Activated T-helper 17 cell treated with anti-CD3 and anti-CD28 coated beads, Interleukin-2, amount 50 U/mL, for 72 hours (primary cell): ENCODE measurements around the gene CD2. TPM values are rescaled to one million over a fixed set of nuclear protein-coding genes. Genes with fewer than 3 reads are reported as not detected.

ENCODE experiments used
- ATAC-seq: fragments of 150-1000 bp; cut with Tn5 transposase; replicated peaks from 2 replicates; pipeline ENCODE4 v1.10.0; 2021; ENCODE audit warnings: mild to moderate bottlenecking, moderate library complexity
- H3K27ac Mint-ChIP-seq: one replicate; pipeline ENCODE4 v1.8.0; 2022; ENCODE audit warnings: mixed read lengths
- H3K27me3 Mint-ChIP-seq: one replicate; pipeline ENCODE4 v1.8.0; 2022; ENCODE audit warnings: mixed read lengths
- H3K36me3 Mint-ChIP-seq: one replicate; pipeline ENCODE4 v1.8.0; 2022; ENCODE audit warnings: low read depth, mild to moderate bottlenecking, mixed read lengths
- H3K4me1 Mint-ChIP-seq: one replicate; pipeline ENCODE4 v1.8.0; 2022; ENCODE audit warnings: mixed read lengths
- H3K4me3 Mint-ChIP-seq: one replicate; pipeline ENCODE4 v1.8.0; 2022; ENCODE audit warnings: mild to moderate bottlenecking, mixed read lengths
- H3K9me3 Mint-ChIP-seq: one replicate; pipeline ENCODE4 v1.8.0; 2022; ENCODE audit warnings: mixed read lengths
- total RNA-seq, 2 donors: library from RNA; stranded (reverse); gene quantifications; one replicate each; pipeline ENCODE4 v1.2.3, GENCODE V29; 2022

Gene CD2
- total RNA-seq, 2 donors from 2014 or later = 303 to 473 TPM

- H3K27me3 Mint-ChIP-seq = no peaks in the 10 kb centered on the region
- no peaks in the 10 kb centered on the region for H3K9me3 Mint-ChIP-seq
- ATAC-seq = no peak
- H3K36me3 Mint-ChIP-seq = no peaks in the 10 kb centered on the region
- no peak overlapping the region for H3K4me3 Mint-ChIP-seq
- peaks cover 13% of the 10 kb centered on the region for H3K4me1 Mint-ChIP-seq
- H3K27ac Mint-ChIP-seq = no peak overlapping the region
Measured at GRCh38 chr1:116721451-116722007, 32.7 kb upstream of the CD2 start.

DNA sequence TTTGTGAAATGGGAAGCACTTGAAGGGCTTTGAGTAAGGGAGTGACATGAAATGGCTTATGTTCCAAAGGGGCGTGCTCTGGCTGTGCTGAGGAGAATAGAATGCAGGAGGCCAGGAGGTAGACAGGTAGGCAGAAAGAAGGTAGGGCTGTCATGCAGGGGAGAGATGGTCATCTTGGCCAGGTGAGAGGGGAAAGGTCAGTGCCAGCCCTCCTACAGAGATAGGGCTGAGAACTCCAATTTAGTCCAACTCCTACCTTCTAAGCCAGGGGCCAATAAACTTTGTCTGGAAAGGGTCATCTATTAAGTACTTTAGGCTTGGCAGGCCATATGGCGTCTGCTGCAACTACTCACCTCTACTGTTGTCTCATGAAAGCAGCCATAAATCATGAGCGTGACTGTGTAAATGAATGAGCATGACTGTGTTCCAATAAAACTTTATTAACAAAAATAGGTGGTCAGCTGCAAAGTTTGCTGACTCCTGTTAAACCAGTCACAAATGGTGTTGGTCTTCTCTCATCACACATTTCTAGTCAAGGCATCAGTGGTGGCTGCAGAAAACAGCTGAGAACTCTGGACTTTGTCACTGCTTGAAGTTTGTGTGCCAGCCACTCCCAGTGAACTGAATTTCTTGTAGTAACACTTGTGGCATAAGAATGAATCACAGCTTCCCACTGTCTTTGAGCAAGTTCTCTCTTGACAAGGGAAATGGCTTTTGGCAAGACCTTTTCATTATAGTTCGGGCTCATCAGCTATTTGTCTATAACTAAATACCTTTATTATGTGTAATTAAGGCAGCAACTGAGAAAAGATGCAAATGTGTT lies 32.0 kb upstream of the CD2 start:
- Mint-ChIP-seq H3K9me3 (no peaks in the 10 kb centered on the region), H3K4me1 (peaks cover 18% of the 10 kb centered on the region), H3K27ac (no peak overlapping the region), H3K4me3 (no peak overlapping the region), H3K36me3 (no peaks in the 10 kb centered on the region), H3K27me3 (no peaks in the 10 kb centered on the region)
- no peak for ATAC-seq

GRCh38 chr1:116724765-116725375 lies 29.4 kb upstream of the CD2 start:
- Mint-ChIP-seq H3K27ac (no peak overlapping the region), H3K4me3 (peak overlapping the region; percentile 24), H3K9me3 (no peaks in the 10 kb centered on the region), H3K36me3 (no peaks in the 10 kb centered on the region), H3K4me1 (peaks cover 26% of the 10 kb centered on the region), H3K27me3 (no peaks in the 10 kb centered on the region)
- peak; percentile 72 for ATAC-seq

GRCh38 chr1:116725798-116726197 lies 28.4 kb upstream of the CD2 start:
- Mint-ChIP-seq H3K36me3 (no peaks in the 10 kb centered on the region), H3K4me1 (peaks cover 26% of the 10 kb centered on the region), H3K27ac (no peak overlapping the region), H3K9me3 (no peaks in the 10 kb centered on the region), H3K27me3 (no peaks in the 10 kb centered on the region), H3K4me3 (peak overlapping the region; percentile 22)
- ATAC-seq = no peak

DNA sequence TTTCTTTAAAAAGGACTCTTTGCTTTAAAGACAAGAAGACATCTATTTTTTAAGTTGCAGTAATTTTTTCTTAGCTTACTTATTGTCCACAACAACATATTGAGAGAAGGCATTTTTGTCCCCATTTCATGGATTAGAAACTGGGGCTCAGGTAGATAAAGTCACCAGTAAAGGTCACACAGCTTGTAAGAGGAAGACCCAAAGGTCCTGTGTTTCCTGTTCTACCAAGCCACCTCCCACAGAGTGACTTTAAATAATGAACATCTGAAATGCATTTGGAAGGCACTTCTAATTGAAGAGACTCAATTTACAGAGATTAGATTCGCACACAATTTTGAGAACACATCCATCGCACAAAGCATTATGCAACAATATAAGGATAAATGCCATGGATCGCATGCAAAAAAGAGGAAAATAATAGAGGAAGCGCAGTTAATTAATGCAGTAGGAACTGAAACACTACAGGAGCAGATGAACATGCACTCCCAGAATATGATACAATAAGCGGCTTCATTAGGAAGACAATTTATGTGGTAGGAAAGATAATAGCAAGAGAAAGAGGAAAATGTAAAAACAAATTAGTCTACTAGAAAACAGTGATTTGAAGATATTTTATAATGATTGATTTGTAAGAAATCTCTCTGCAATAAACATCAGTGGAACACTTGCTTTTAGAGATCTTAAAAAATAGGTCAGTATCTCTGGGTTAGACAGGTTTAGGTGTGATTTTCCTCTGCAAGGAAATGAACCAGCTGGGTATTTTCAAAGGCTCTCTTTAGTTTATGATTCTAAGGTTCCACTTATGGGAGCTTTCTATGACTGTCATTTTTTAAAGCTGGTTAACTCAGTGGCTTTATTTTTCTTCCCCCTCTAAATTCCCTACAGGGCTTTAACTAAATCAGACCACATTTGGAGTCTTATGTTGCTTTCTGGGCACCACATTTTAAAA lies 27.1 kb upstream of the CD2 start:
- Mint-ChIP-seq H3K9me3 (no peaks in the 10 kb centered on the region), H3K36me3 (no peaks in the 10 kb centered on the region), H3K4me3 (peak overlapping the region; percentile 32), H3K27ac (peak overlapping the region; percentile 36), H3K27me3 (no peaks in the 10 kb centered on the region), H3K4me1 (peaks cover 30% of the 10 kb centered on the region)
- ATAC-seq = peak; percentile 24

- peaks cover 30% of the 10 kb centered on the region for H3K4me1 Mint-ChIP-seq
- H3K27ac Mint-ChIP-seq = no peak overlapping the region
- no peaks in the 10 kb centered on the region for H3K36me3 Mint-ChIP-seq
- H3K9me3 Mint-ChIP-seq = no peaks in the 10 kb centered on the region
- no peak for ATAC-seq
- H3K4me3 Mint-ChIP-seq = no peak overlapping the region
- H3K27me3 Mint-ChIP-seq = no peaks in the 10 kb centered on the region
Measured at GRCh38 chr1:116731439-116731838, 22.8 kb upstream of the CD2 start.

DNA sequence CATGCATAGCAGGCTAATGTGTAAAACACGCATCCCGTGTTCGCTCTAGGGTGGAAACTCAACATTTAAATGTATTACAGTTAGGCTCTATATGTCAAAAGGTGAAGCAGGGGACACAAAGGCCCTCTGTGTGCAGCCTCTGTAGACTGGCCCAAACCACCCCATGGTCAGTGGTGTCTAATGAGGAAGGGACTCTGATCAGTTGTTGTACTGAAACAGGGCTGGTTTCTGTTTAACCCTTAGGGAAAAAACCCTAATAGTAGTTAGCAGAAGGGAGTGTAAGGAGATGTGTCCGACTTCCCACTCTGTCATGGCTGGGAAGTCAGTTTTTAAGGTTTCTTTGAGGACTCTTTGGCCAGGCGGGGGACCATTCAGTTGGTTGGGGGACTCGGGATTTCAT lies 21.5 kb upstream of the CD2 start:
- Mint-ChIP-seq H3K36me3 (peaks cover 8% of the 10 kb centered on the region), H3K9me3 (no peaks in the 10 kb centered on the region), H3K4me1 (peaks cover 35% of the 10 kb centered on the region), H3K27me3 (no peaks in the 10 kb centered on the region), H3K27ac (peak overlapping the region; percentile 9), H3K4me3 (no peak overlapping the region)
- ATAC-seq = no peak

DNA sequence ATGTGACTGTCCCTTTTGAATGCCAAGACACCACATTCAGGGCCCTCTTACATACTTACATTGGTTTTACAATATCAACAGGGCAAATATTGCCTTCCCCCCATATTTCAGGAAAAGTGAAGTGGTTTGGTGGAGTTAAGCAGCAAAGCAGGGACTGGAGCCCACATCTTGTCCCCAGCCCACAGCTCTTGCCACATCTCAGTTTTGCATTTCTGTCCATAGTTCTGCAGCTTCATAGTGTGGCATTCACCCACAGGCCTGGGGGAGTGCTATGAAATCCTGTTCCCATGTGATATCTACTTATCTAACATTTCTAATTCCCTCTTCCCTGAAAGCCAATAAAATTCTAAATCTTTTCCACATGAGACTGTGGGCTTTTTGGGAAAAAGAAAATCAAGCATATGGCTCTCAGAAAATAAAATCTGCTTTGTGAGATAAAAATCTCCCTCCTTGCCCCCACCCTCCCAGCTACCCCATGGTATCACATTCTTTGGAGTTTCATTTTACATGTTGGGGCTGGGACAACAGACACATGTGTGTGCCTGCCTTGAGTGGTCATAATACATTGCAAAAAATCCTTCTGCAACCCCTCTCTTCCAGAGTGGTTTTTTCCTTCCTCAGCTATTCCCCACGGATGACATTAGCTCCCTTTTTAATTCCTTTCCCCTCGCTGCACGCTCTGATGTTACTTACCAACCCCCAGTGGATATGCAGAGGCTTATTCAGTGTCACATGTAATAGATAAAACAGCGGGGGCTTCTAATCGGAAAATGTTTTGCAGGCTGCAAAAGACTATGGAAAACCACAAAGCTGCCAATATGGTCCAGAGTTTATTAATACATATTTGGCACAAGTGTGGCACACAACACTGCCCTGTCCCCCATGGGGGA lies 20.5 kb upstream of the CD2 start:
- Mint-ChIP-seq H3K27me3 (no peaks in the 10 kb centered on the region), H3K36me3 (peaks cover 18% of the 10 kb centered on the region), H3K4me3 (no peak overlapping the region), H3K27ac (no peak overlapping the region), H3K9me3 (no peaks in the 10 kb centered on the region), H3K4me1 (peaks cover 38% of the 10 kb centered on the region)
- no peak for ATAC-seq

GRCh38 chr1:116735246-116735645 lies 19.0 kb upstream of the CD2 start:
- H3K9me3 Mint-ChIP-seq = peaks cover 3% of the 10 kb centered on the region
- peak overlapping the region; percentile 100 for H3K27ac Mint-ChIP-seq
- no peak for ATAC-seq
- no peaks in the 10 kb centered on the region for H3K27me3 Mint-ChIP-seq
- peaks cover 43% of the 10 kb centered on the region for H3K4me1 Mint-ChIP-seq
- peaks cover 29% of the 10 kb centered on the region for H3K36me3 Mint-ChIP-seq
- H3K4me3 Mint-ChIP-seq = peak overlapping the region; percentile 93

GRCh38 chr1:116737020-116737854 lies 17.0 kb upstream of the CD2 start:
- no peaks in the 10 kb centered on the region for H3K27me3 Mint-ChIP-seq
- ATAC-seq = peak; percentile 62
- H3K4me3 Mint-ChIP-seq = peak overlapping the region; percentile 93
- H3K4me1 Mint-ChIP-seq = peaks cover 50% of the 10 kb centered on the region
- H3K27ac Mint-ChIP-seq = peak overlapping the region; percentile 100
- peaks cover 32% of the 10 kb centered on the region for H3K36me3 Mint-ChIP-seq
- H3K9me3 Mint-ChIP-seq = peaks cover 11% of the 10 kb centered on the region

DNA sequence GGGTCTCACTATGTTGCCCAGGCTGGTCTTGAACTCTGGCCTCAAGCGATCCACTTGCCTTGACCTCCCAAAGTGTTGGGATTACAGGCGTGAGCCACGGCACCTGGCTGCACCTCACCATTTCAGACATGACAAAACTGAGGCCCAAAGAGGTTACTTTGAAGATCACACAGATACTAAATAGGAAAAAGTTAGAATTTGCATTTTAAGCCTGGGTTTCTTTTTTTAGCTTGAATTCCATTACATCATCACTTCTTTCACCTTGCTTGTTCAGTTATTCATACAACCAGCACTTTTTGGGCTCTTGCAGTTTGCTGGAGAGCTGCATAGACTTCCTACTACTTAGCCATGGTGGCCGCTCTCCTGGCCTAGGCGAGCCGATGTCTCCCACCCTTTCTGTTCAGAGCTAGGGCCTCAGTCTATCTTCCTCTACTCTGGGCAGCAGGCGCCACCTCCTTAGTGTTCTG lies 16.3 kb upstream of the CD2 start:
- Mint-ChIP-seq H3K4me1 (peaks cover 49% of the 10 kb centered on the region), H3K4me3 (peak overlapping the region; percentile 93), H3K36me3 (peaks cover 32% of the 10 kb centered on the region), H3K27me3 (no peaks in the 10 kb centered on the region), H3K9me3 (peaks cover 11% of the 10 kb centered on the region), H3K27ac (peak overlapping the region; percentile 100)
- peak; percentile 57 for ATAC-seq

DNA sequence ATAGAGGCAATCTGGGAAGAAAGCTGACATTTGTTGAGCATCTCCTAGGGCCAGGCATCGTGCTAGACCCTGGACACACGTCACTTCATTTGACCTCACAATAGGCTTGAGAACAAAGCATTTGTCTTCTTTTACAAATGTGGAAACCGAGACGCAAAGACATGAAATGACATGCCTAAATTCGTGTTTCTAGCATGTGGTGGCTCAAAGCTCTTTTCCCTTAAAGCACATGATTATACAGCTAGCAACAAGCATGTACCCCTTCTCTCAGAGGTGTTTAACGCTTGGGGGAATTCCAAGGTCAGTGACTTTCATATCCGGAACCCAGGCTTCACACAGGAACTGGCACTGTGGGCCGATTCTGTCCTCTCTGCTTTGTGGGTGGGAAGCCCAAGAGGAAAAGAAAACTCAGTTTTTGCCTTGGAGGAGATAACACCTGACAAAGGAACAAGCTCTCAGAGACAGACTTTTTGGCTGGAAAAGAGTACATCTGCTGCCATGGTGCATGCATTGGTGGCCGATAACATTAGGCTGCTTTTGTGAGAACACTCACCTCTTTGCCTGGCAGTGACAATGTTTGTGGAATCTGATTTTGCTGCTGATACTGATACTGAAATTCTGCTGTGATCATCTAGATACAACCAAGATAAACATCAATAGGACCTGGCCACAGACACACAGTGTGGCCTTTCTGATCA lies 15.4 kb upstream of the CD2 start:
- ATAC-seq = peak; percentile 75
- Mint-ChIP-seq H3K36me3 (peaks cover 32% of the 10 kb centered on the region), H3K27me3 (no peaks in the 10 kb centered on the region)

More for the DNA sequence above, 15.4 kb upstream of the CD2 start:
- Mint-ChIP-seq H3K27ac (peak overlapping the region; percentile 100), H3K9me3 (peaks cover 15% of the 10 kb centered on the region), H3K4me3 (peak overlapping the region; percentile 93), H3K4me1 (peaks cover 49% of the 10 kb centered on the region)
